Gastrocnemius medialis (tissue), 4 donors: ENCODE data around the gene PRKAA1.

ENCODE experiments used
- POLR2A ChIP-seq, 2 donors: fragments of 450-650 bp; IDR thresholded peaks; one replicate each; pipeline ENCODE4 v1.6.1; 2017; ENCODE audit warnings: antibody characterized with exemption in 2 of 2, mild to moderate bottlenecking in 2 of 2, moderate library complexity in 2 of 2
- TF ChIP-seq, protein P1 (sequence below), 5 experiments: fragments of 450-650 bp in 3 of 5; fragments of 200-600 bp in 2 of 5; sonication (generic) in 2 of 5; IDR thresholded peaks in 4 of 5; conservative IDR thresholded peaks in 1 of 5; 1 replicate in 4 of 5; 2 replicates in 1 of 5; pipeline ENCODE4 v1.5.1; 2016 to 2019; ENCODE audit warnings: antibody characterized with exemption in 5 of 5, mild to moderate bottlenecking in 3 of 5, moderate library complexity in 3 of 5

DNA sequence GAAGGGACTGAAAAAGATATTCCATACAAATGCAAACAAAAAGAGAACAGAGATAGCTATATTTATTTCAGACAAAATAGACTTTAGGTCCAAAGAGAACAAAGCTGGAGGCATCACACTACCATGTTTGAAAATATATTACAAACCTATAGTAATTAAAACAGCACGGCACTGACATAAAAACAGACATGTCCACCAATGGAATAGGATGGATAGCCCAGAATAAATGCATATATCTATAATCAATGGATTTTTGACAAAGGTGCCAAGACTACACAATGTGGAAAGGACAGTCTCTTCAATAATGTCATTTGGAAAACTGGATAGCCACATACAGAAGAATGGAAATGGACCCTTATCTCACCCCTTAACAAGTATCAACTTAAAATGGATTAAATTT, 10.2 kb downstream of the PRKAA1 start:
- TF ChIP-seq, protein P1, sequence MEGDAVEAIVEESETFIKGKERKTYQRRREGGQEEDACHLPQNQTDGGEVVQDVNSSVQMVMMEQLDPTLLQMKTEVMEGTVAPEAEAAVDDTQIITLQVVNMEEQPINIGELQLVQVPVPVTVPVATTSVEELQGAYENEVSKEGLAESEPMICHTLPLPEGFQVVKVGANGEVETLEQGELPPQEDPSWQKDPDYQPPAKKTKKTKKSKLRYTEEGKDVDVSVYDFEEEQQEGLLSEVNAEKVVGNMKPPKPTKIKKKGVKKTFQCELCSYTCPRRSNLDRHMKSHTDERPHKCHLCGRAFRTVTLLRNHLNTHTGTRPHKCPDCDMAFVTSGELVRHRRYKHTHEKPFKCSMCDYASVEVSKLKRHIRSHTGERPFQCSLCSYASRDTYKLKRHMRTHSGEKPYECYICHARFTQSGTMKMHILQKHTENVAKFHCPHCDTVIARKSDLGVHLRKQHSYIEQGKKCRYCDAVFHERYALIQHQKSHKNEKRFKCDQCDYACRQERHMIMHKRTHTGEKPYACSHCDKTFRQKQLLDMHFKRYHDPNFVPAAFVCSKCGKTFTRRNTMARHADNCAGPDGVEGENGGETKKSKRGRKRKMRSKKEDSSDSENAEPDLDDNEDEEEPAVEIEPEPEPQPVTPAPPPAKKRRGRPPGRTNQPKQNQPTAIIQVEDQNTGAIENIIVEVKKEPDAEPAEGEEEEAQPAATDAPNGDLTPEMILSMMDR (IDR thresholded peaks at IDR 0.05 in 4 of 5, conservative IDR thresholded peaks at IDR 0.05 in 1 of 5), result no peak
- no peak for TF ChIP-seq POLR2A (IDR thresholded peaks at IDR 0.05)
